ENCODE results near the gene ARL4D.

DNA sequence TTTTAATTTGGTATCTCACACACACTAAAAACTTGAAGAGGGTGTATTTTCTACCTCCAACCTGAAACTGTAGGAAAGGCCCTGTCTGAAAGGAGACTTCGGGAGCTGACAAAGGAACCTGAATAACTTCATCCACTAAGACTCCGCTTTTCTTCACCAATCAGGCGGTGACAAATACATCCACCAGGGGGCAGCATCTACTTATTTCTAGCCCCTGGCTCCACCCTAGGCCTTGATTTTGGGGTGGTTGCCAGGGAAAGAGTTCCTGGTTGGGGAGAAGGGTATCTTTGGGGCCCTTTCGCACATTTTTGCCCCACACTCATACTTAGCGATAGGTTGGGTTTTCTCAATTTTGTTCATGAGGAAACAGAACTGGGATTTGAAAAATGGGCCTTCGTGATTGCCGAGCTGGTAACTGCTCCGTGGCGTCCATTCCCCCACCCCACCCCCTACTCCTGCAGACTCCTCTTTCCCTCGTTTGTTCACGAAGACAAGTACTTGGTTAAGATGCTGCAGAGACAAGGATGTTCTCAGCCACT is 4.8 kb upstream of the ARL4D start:
- TF ChIP-seq POLR2A (IDR thresholded peaks at IDR 0.05; ENCODE audit: low read depth, low read length) = no peak
- TF ChIP-seq, protein P1, sequence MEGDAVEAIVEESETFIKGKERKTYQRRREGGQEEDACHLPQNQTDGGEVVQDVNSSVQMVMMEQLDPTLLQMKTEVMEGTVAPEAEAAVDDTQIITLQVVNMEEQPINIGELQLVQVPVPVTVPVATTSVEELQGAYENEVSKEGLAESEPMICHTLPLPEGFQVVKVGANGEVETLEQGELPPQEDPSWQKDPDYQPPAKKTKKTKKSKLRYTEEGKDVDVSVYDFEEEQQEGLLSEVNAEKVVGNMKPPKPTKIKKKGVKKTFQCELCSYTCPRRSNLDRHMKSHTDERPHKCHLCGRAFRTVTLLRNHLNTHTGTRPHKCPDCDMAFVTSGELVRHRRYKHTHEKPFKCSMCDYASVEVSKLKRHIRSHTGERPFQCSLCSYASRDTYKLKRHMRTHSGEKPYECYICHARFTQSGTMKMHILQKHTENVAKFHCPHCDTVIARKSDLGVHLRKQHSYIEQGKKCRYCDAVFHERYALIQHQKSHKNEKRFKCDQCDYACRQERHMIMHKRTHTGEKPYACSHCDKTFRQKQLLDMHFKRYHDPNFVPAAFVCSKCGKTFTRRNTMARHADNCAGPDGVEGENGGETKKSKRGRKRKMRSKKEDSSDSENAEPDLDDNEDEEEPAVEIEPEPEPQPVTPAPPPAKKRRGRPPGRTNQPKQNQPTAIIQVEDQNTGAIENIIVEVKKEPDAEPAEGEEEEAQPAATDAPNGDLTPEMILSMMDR (IDR thresholded peaks at IDR 0.05; ENCODE audit: extremely low read depth in 1 of 2, insufficient read depth in 1 of 2, low read depth in 1 of 2, low read length in 2 of 2) = peak; percentile 80 to 85
- no peak for TF ChIP-seq EZH2 (IDR thresholded peaks at IDR 0.05; ENCODE audit: borderline replicate concordance, low read depth, low read length, severe bottlenecking)
- TF ChIP-seq, protein P2, sequence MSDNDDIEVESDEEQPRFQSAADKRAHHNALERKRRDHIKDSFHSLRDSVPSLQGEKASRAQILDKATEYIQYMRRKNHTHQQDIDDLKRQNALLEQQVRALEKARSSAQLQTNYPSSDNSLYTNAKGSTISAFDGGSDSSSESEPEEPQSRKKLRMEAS (IDR thresholded peaks at IDR 0.05; ENCODE audit: insufficient read depth, insufficient read length) = no peak

Measured in endothelial cell of umbilical vein (primary cell).